Measurements from ENCODE around the gene MYH14.

Gene MYH14

DNA sequence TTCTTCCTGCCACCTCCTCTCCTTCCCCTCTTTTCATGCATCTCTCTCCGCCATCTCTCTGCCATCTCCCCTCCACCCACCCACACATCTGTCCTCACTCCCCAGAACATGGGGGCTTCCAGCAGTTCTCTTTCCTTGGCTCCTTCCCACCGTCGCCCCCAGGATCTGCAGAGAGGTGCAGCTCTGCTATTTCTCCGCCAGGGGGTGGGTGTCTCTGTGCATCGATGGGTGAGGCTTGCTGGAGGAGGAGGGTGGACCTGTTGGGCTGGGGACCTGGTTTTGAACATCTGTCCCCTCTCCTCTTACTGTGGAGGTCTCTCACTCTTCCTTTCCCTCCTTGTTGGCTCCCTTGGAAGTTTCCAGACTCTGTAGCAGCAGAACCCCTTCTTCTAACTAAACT lies 51.7 kb downstream of the MYH14 start:
- DNase-seq (ENCODE audit: extremely low read depth in 1 of 2, low read depth in 1 of 2), result no peak

DNA sequence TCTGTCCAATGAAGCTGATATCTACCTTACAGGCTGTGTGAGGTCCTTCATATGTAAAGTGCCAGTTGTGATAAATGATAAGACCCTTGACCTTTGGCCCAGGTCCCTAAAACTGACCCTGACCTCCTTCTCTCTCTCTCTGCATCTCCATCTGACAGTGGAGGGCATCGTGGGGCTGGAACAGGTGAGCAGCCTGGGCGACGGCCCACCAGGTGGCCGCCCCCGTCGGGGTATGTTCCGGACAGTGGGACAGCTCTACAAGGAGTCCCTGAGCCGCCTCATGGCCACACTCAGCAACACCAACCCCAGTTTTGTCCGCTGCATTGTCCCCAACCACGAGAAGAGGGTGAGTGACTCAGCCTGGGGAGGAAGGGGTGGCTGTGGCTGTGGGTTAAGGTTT lies 53.7 kb downstream of the MYH14 start:
- no peak for DNase-seq (ENCODE audit: extremely low read depth in 1 of 2, low read depth in 1 of 2)

DNA sequence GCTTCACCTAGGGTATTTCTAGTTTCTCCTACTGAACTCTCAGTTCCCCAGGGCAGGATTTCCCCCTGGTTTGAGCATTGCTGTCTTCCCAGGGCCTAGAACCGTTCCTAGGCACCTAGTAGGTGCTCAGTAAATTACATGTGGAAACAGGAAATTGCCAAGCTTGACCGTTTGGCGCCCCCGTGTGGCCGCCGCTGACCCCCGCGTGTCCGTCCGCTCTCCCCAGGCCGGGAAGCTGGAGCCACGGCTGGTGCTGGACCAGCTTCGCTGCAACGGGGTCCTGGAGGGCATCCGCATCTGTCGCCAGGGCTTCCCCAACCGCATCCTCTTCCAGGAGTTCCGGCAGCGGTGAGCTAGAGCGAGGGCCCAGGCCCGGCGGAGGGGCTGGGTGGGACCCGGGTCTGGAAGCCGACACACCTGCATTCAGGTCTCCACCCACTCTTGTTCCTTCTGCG lies 55.5 kb downstream of the MYH14 start:
- DNase-seq (ENCODE audit: extremely low read depth in 1 of 2, low read depth in 1 of 2), result no peak

DNA sequence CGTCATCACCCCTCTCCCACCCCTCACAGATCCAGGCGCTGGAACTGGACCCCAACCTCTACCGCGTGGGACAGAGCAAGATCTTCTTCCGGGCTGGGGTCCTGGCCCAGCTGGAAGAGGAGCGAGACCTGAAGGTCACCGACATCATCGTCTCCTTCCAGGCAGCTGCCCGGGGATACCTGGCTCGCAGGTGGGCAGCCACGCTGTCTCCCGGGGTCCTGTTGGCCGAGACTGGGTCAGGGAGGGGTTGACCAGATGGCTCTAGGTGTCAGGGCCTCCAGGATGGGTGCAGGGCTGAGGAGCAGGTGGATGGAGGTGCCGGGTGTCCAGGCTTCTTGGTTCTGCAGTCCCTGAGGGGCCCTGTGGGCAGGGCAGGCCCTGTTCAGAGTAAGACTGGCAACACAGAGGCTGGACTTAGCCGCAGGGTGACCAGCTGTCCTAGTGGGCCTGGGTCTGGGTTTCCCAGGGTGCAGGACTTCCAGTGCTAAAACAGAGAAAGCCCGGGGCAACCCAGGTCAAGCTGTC lies 58.1 kb downstream of the MYH14 start:
- no peak for DNase-seq (ENCODE audit: extremely low read depth in 1 of 2, low read depth in 1 of 2)

DNA sequence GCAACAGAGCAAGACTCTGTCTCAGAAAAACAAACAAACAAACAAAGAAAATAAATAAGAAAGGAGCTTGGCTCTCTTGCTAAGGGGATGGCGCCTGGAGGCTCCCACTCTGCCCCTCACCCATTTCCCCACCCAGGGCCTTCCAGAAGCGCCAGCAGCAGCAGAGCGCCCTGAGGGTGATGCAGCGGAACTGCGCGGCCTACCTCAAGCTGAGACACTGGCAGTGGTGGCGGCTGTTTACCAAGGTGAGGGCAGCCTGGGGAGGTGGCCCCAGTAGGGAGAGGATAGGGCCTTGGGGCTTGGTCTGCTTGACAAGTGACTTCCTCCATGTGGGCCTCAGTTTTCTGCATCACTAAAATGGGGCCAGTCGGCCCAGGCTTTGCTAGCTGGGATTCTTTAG lies 59.8 kb downstream of the MYH14 start:
- no peak for DNase-seq (ENCODE audit: extremely low read depth in 1 of 2, low read depth in 1 of 2)

DNA sequence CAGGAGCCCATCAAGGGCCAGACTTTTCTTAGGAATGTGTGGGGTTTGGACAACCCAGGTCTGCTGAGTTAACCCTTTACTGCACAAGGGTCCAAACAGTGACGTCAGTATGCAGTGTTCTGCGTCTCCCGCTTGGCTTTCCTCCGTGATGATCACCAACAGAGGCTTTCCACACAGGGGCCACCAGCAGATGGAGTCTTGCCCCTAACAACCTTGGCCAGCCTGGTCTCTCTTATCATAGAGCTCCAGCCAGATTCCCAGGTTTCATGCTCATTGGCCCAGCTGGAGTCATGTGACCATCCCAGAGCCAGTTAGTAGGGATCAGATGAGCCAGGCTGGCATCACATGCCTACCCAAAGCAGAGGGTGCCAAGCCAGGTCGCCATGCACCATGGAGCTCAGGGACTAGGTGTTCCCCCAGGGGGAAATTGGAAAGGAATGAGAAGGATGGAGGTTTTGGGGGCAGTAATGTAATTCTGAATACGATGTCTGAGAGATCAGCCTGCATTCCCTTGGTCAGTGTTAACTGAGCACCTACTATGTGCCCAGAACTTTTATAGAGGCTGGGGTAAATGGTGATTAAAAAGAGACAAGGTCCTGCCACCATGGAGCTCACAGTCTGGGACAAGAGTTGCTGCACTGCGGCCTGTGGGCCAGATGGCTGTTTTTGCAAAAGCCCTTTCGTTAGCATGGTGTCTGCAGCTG lies 61.2 kb downstream of the MYH14 start:
- no peak for DNase-seq (ENCODE audit: extremely low read depth in 1 of 2, low read depth in 1 of 2)

DNA sequence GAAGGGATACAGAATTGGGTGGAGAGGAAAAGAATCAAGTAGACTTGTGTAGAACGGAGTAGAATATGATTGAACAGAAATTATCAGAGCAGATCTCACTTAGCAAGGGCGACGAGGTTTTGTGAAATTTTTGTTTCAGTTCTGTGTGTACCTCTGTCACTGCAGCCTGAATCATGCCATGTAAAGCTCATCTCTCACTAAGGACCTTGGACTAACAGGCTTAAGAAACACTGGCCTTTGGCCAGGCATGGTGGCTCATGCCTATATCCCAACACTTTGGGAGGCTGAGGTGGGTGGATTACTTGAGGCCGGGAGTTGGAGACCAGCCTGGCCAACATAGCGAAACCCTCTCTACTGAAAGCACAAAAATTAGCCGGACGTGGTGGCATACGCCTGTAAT lies 62.6 kb downstream of the MYH14 start:
- DNase-seq (ENCODE audit: extremely low read depth in 1 of 2, low read depth in 1 of 2), result no peak

DNA sequence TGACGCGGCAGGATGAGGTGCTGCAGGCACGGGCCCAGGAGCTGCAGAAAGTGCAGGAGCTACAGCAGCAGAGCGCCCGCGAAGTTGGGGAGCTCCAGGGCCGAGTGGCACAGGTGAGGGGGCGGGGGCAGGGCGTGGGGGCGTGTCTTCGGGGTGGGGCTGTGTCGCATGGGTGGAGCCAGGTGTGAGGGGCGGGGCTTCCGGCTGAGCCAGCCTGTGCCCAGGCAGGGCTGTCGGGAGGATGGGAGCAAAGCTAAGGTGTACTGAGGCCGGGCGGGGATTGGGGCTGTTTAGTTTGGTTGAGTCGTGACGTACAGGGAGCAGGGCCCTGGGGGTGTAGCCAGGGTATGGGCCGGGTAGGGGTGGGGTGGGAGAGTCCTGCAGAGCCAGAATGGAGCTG lies 63.5 kb downstream of the MYH14 start:
- DNase-seq (ENCODE audit: extremely low read depth in 1 of 2, low read depth in 1 of 2), result no peak

DNA sequence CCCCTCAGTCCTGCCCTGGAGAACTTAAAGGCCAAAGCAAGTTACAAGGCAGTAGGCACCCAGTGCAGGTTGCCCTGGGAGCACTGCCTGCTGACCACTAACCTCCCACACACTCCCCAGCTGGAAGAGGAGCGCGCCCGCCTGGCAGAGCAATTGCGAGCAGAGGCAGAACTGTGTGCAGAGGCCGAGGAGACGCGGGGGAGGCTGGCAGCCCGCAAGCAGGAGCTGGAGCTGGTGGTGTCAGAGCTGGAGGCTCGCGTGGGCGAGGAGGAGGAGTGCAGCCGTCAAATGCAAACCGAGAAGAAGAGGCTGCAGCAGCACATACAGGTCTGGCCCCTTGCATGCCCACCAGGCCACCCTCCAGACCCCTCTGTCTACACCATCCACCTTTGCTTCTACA lies 64.6 kb downstream of the MYH14 start:
- no peak for DNase-seq (ENCODE audit: extremely low read depth in 1 of 2, low read depth in 1 of 2)

DNA sequence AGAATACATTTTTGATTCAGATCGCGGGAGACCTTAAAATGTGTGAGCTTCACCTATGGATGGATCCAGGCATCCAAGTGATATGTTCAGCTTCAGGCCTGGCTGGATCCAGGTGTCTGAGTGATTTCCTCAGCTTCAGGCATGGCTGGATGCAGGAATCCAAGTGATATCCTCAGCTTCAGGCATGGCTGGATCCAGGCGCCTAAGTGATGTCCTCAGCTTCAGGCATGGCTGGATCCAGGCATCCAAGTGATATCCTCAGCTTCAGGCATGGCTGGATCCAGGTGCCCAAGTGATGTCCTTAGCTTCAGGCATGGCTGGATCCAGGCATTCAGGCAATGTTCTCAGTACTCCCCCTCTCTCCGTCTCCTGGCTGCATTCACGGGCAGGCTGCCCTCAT lies 65.1 kb downstream of the MYH14 start:
- DNase-seq (ENCODE audit: extremely low read depth in 1 of 2, low read depth in 1 of 2), result no peak

DNA sequence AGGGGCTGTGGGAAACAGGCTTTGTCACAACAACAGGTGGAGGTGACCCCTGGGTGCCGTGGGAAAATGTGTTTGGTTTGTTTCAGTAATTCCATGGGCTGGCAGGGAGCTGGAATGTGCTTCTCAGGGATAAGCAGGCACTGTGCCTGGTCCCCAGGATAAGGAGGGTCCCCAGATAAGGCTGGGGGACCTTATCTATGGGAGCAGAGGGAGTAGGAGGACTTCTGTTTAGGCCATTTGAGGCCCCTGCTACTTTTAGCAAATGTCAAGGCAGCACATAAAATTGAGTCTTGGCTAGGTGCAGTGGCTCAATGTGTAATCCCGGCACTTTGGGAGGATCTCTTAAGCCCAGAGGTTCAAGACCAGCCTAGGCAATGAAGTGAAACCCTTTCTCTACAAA lies 66.2 kb downstream of the MYH14 start:
- no peak for DNase-seq (ENCODE audit: extremely low read depth in 1 of 2, low read depth in 1 of 2)

DNA sequence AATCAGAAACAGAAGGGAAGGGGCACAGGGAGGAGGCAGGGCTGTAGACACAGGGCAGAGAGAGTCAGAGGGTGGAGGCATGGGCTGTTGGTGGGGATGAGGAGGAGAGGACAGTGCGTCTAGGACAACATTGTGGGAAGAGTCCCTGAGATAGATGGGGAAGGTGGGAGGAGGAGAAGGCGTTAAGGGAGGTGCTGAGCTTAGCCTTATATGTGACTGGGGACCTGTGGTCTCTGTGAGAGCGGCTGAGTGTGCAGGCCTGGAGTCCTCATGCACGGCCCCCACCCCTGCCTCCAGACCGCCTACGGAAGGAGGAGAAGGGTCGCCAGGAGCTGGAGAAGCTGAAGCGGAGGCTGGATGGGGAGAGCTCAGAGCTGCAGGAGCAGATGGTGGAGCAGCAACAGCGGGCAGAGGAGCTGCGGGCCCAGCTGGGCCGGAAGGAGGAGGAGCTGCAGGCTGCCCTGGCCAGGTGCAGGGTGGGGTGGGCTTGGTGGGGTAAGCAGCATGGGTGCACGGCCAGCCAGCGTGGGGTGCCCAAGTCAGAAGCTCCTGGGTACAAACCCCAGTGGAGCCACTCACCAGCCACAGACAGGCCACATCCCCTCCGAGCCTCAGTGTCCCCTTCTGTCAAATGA lies 69.0 kb downstream of the MYH14 start:
- no peak for DNase-seq (ENCODE audit: extremely low read depth in 1 of 2, low read depth in 1 of 2)

DNA sequence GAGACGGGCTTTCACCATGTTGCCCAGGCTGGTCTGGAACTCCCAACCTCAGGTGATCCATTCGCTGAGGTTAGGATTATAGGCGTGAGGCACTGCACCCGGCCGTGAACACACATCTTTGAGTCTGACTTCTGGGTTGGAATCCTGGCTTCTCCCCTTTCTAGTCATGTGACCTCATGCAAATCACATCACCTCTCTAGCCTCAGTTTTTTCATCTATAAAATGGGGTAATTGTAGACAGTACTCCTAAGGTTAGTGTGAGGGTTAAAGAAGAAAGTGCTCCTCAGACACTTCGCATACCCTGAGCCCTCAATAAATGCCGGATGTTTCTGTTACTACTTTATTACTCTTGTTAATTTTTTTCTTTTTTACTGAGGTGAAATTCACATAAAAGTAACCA lies 70.4 kb downstream of the MYH14 start:
- DNase-seq (ENCODE audit: extremely low read depth in 1 of 2, low read depth in 1 of 2), result no peak

DNA sequence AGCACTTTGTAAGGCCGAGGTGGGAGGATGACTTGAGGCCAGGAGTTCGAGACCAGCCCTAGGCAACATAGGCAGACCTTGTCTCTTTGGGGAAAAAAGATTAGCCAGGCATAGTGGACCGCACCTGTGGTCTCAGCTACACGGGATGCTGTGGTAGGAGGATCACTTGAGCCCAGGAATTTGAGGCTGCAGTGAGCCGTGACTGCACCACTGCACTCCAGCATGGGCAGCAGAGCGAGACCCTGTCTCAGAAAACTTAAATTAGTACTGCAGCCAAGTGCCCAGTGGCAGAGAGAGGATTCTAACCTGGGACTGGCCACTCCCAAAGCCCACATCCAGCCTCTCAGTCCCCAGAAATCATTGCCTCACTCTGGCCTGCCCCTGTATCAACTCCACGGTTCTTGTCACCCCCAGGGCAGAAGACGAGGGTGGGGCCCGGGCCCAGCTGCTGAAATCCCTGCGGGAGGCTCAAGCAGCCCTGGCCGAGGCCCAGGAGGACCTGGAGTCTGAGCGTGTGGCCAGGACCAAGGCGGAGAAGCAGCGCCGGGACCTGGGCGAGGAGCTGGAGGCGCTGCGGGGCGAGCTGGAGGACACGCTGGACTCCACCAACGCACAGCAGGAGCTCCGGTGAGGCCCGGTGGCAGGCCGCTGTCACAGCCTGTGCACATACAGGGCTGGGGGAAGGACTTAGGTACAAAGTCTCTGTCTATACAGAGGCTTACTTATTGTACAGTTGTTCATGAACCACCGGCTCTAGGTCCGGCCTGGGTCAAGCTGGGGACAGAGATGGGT lies 72.4 kb downstream of the MYH14 start:
- DNase-seq (ENCODE audit: extremely low read depth in 1 of 2, low read depth in 1 of 2), result no peak

DNA sequence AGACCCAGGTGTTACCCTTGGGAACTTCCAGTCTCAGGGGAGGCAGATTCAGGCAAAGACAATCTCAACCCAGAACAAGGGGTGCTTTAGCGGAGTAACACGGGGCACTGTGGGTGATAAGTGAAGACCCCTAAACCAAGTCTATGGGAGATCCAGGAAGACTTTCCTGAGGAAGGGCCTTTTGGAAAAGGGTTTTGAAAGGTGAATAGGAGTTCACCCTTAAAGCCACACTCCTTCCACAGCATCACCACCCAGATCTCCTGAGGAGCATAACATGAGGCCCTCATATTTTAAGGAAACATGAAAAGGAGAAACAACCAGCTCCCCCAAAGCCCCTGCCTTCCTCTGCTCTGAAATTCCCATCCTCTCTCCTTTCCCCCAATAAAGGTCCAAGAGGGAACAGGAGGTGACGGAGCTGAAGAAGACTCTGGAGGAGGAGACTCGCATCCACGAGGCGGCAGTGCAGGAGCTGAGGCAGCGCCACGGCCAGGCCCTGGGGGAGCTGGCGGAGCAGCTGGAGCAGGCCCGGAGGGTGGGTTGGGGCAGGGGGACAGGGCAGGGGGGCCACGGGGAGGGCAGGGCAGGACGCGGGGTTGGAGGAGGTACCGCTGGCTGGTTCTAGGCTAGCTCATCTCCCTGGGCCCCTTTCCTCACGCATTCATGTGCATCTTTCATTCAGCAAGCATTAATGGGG lies 73.1 kb downstream of the MYH14 start:
- DNase-seq (ENCODE audit: extremely low read depth in 1 of 2, low read depth in 1 of 2), result no peak

DNA sequence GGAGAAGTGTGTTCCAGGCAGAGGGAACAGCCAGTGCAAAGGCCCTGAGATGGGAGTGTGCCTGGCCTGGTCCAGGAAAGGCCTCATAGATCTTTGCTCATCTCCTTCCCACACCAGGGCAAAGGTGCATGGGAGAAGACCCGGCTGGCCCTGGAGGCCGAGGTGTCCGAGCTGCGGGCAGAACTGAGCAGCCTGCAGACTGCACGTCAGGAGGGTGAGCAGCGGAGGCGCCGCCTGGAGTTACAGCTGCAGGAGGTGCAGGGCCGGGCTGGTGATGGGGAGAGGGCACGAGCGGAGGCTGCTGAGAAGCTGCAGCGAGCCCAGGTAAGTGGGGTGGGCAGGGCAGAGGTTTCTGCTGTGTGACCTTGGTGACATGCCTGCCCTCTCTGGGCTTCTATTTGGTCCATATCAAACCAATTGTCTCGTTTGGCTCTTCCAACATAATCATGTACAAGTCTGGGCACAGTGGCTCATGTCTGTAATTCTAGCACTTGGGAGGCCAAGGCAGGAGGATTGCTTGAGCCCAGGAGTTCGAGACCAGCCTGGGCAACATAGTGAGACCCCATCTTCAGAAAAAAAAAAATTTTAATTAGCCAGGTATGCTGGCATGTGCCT lies 74.7 kb downstream of the MYH14 start:
- no peak for DNase-seq (ENCODE audit: extremely low read depth in 1 of 2, low read depth in 1 of 2)

DNA sequence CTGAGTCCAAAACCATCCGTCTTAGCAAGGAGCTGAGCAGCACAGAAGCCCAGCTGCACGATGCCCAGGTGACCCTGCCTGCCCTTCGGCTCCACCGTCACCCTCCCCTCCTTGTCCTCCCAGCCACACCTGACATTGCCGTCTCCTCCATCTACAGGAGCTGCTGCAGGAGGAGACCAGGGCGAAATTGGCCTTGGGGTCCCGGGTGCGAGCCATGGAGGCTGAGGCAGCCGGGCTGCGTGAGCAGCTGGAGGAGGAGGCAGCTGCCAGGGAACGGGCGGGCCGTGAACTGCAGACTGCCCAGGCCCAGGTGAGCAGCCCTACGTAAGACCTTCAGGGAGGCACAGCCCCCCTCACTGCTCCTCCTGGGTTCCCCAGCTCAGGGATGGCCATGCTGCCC lies 76.7 kb downstream of the MYH14 start:
- no peak for DNase-seq (ENCODE audit: extremely low read depth in 1 of 2, low read depth in 1 of 2)

DNA sequence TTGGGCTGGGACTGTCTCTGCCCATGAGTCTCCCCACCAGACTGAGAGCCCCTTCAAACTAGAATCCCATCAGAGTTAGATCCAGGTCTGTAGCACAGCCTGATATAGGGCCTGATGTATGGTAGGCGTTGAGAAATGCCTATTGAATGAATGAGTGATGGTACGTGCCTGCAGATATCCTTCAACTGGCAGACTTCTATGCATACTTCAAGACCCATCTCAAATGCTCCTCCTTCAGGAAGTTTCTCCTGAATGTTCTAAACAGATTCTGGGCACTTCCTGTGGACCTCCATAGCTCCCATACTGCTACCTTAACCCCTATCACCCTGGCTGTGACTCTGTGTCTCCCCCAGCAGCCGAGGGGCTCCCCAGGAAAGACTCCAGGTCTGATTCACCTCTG lies 77.6 kb downstream of the MYH14 start:
- DNase-seq (ENCODE audit: extremely low read depth in 1 of 2, low read depth in 1 of 2), result no peak

DNA sequence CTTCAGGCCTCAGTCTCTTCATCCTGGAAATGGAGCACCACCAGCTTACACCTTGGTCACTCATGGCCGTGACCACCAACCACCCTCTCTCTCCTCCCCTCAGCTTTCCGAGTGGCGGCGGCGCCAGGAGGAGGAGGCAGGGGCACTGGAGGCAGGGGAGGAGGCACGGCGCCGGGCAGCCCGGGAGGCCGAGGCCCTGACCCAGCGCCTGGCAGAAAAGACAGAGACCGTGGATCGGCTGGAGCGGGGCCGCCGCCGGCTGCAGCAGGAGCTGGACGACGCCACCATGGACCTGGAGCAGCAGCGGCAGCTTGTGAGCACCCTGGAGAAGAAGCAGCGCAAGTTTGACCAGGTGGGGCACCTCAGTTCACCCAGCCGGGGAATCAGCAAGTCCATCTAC lies 78.1 kb downstream of the MYH14 start:
- no peak for DNase-seq (ENCODE audit: extremely low read depth in 1 of 2, low read depth in 1 of 2)

DNA sequence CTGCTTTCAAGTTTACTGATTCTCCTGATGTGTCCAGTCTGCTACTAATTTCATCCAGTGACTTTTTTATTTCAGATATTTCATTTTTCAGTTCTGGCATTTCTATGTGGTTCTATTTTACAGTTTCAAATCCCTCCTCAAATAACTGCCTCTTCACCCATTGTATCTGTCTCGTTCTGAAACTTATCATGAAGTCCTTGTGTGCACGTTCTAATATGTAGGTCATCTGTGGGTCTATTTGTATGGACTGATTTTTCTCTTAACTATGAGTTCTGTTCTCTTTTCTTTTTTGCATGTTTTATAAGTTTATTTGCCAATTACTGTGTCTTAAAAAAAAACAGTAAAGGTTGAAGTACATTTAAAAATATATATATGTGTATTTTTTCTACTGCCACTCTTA lies 82.4 kb downstream of the MYH14 start:
- DNase-seq (ENCODE audit: extremely low read depth in 1 of 2, low read depth in 1 of 2), result no peak

DNA sequence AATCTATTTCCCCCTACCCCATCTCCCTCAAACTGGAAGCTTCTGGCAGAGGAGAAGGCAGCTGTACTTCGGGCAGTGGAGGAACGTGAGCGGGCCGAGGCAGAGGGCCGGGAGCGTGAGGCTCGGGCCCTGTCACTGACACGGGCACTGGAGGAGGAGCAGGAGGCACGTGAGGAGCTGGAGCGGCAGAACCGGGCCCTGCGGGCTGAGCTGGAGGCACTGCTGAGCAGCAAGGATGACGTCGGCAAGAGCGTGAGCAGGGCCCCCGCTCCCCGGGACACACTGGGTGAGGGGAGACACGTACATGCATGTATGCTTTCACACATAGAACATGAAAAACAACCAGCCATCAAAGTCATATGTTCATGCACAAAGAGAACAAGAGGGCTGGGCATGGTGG lies 83.0 kb downstream of the MYH14 start:
- no peak for DNase-seq (ENCODE audit: extremely low read depth in 1 of 2, low read depth in 1 of 2)
